ENCODE results near the gene KCNJ15. TPM values are rescaled to one million over a fixed set of nuclear protein-coding genes. Genes with fewer than 3 reads are reported as not detected.
A peak's percentile ranks its signal among the peaks of the same experiment; 100 is the strongest.

KCNJ15 gene
- polyA plus RNA-seq, 3 donors, result 4.5 to 26.5 (median 8.0) TPM

- intact Hi-C loops (cut with micrococcal nuclease), result loop anchor here (1.0 to 10.0 kb wide), 7 partner anchors 57 to 650 kb away; no protein-coding TSS in a partner anchor
- no peak overlapping the region for H2AFZ ChIP-seq (ENCODE audit: insufficient read depth, low read depth, low read length, poor library complexity, severe bottlenecking)
- H3K4me1 Mint-ChIP-seq, result peaks cover 35% of the 10 kb centered on the region
- H3K36me3 Mint-ChIP-seq, result peaks cover 0 to 4% of the 10 kb centered on the region in 2 donors
- H3K4me1 ChIP-seq (ENCODE audit: control insufficient read depth in 1 of 2, insufficient read depth in 2 of 2, low read length in 2 of 2), result peaks cover 25 to 28% of the 10 kb centered on the region in 2 donors
- H3K79me2 ChIP-seq (ENCODE audit: insufficient read depth, low read length), result no peaks in the 10 kb centered on the region
- no peak for DNase-seq
- H3K9ac ChIP-seq (ENCODE audit: insufficient read depth, low read length, poor library complexity, severe bottlenecking), result no peak overlapping the region
- TF ChIP-seq, protein P1, sequence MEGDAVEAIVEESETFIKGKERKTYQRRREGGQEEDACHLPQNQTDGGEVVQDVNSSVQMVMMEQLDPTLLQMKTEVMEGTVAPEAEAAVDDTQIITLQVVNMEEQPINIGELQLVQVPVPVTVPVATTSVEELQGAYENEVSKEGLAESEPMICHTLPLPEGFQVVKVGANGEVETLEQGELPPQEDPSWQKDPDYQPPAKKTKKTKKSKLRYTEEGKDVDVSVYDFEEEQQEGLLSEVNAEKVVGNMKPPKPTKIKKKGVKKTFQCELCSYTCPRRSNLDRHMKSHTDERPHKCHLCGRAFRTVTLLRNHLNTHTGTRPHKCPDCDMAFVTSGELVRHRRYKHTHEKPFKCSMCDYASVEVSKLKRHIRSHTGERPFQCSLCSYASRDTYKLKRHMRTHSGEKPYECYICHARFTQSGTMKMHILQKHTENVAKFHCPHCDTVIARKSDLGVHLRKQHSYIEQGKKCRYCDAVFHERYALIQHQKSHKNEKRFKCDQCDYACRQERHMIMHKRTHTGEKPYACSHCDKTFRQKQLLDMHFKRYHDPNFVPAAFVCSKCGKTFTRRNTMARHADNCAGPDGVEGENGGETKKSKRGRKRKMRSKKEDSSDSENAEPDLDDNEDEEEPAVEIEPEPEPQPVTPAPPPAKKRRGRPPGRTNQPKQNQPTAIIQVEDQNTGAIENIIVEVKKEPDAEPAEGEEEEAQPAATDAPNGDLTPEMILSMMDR (IDR thresholded peaks at IDR 0.05), result no peak
- H3K9me3 Mint-ChIP-seq, result peaks cover 0 to 4% (median 1%) of the 10 kb centered on the region in 7 donors
- H3K27ac ChIP-seq (ENCODE audit: low read depth in 1 of 2, low read length in 2 of 2), result no peak overlapping the region
- H3K4me3 ChIP-seq (replicated peaks in 1 of 3; ENCODE audit: low read depth in 2 of 3, low read length in 3 of 3), result no peak overlapping the region
- H3K36me3 ChIP-seq (replicated peaks in 1 of 2; ENCODE audit: control insufficient read depth in 1 of 2, insufficient read depth in 2 of 2, low read length in 2 of 2), result no peaks in the 10 kb centered on the region
- no CpG with 5 or more reads among the region's 2 CpGs for WGBS (ENCODE audit: insufficient coverage)
- H4K20me1 ChIP-seq (ENCODE audit: insufficient read depth, low read length), result no peaks in the 10 kb centered on the region
- no peak overlapping the region for H3K4me2 ChIP-seq (replicated peaks; ENCODE audit: extremely low read depth, low read length, poor library complexity, severe bottlenecking)
- peak overlapping the region in 1 of 7 donors; percentile 37 for H3K27ac Mint-ChIP-seq
- H3K9me3 ChIP-seq (replicated peaks in 1 of 2; ENCODE audit: control insufficient read depth in 1 of 2, insufficient read depth in 1 of 2, low read length in 2 of 2), result no peaks in the 10 kb centered on the region
- H3K27me3 ChIP-seq (ENCODE audit: control insufficient read depth in 2 of 2, insufficient read depth in 2 of 2, low read length in 2 of 2), result no peaks in the 10 kb centered on the region
- H3K4me3 Mint-ChIP-seq, result no peak overlapping the region
- H3K27me3 Mint-ChIP-seq (ENCODE audit: low read depth in 3 of 3), result peaks cover 4 to 12% (median 5%) of the 10 kb centered on the region in 3 donors
These were observed 98.0 kb downstream of the KCNJ15 start for GRCh38 chr21:38354746-38355145.

DNA sequence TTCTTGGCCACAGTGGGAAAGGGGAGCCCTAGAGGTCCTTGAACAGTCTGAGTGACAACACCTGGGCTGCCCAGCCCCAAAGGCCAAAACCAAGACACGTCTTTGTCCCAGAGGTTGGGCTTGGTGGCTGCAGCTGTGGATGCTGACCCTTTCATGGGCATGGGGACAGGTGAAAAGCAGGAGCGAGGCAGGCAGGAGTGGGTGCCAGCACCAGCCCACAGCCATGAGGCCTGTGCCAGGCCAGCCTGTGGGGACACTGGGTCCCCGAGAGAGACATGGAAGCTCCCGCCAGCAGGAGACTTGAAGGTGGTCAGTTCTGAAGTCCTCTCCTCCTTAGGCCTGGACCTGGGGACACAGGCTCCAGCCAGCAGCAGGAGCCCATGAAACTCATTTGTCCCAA, 98.6 kb downstream of the KCNJ15 start:
- Histone ChIP-seq H3K79me2 (ENCODE audit: insufficient read depth, low read length) (no peaks in the 10 kb centered on the region), H3K27me3 (ENCODE audit: control insufficient read depth in 2 of 2, insufficient read depth in 2 of 2, low read length in 2 of 2) (no peaks in the 10 kb centered on the region), H3K9me3 (replicated peaks in 1 of 2; ENCODE audit: control insufficient read depth in 1 of 2, insufficient read depth in 1 of 2, low read length in 2 of 2) (no peaks in the 10 kb centered on the region), H3K4me2 (replicated peaks; ENCODE audit: extremely low read depth, low read length, poor library complexity, severe bottlenecking) (no peak overlapping the region), H3K4me3 (replicated peaks in 1 of 3; ENCODE audit: low read depth in 2 of 3, low read length in 3 of 3) (no peak overlapping the region), H3K4me1 (ENCODE audit: control insufficient read depth in 1 of 2, insufficient read depth in 2 of 2, low read length in 2 of 2) (peaks cover 23 to 24% of the 10 kb centered on the region in 2 donors), H3K9ac (ENCODE audit: insufficient read depth, low read length, poor library complexity, severe bottlenecking) (no peak overlapping the region), H3K27ac (ENCODE audit: low read depth in 1 of 2, low read length in 2 of 2) (no peak overlapping the region), H4K20me1 (ENCODE audit: insufficient read depth, low read length) (no peaks in the 10 kb centered on the region), H3K36me3 (replicated peaks in 1 of 2; ENCODE audit: control insufficient read depth in 1 of 2, insufficient read depth in 2 of 2, low read length in 2 of 2) (no peaks in the 10 kb centered on the region), H2AFZ (ENCODE audit: insufficient read depth, low read depth, low read length, poor library complexity, severe bottlenecking) (no peak overlapping the region)
- H3K4me3 Mint-ChIP-seq, result no peak overlapping the region
- 96% methylated on average over 4 of the region's 4 CpGs for WGBS (ENCODE audit: insufficient coverage)
- peaks cover 29% of the 10 kb centered on the region for H3K4me1 Mint-ChIP-seq
- TF ChIP-seq, protein P1 (IDR thresholded peaks at IDR 0.05), result no peak
- H3K27ac Mint-ChIP-seq, result peak overlapping the region in 2 of 7 donors; percentile 5 to 37
- peaks cover 4 to 12% (median 5%) of the 10 kb centered on the region in 3 donors for H3K27me3 Mint-ChIP-seq (ENCODE audit: low read depth in 3 of 3)
- DNase-seq, result no peak
- peaks cover 0 to 3% (median 1%) of the 10 kb centered on the region in 7 donors for H3K9me3 Mint-ChIP-seq
- intact Hi-C loops (cut with micrococcal nuclease), result loop anchor here (5.0 to 10.0 kb wide), 5 partner anchors 193 to 651 kb away; no protein-coding TSS in a partner anchor
- H3K36me3 Mint-ChIP-seq, result peaks cover 0 to 1% of the 10 kb centered on the region in 2 donors
